Karpas-422 (cell line): ENCODE data around the gene PPP5C. TPM values are rescaled to one million over a fixed set of nuclear protein-coding genes. Genes with fewer than 3 reads are reported as not detected.

ENCODE experiments used
- DNase-seq: peaks from one replicate; pipeline ENCODE4 v3.0.0-alpha.2; 2015
- H2AFZ ChIP-seq: fragments of 200-600 bp; sonication (generic); 2 replicates; pipeline ENCODE4 v1.6.1; 2014; ENCODE audit warnings: antibody characterized with exemption, low read length, mixed read lengths
- H3K27ac ChIP-seq: fragments of 200-600 bp; sonication (generic); 2 replicates; pipeline ENCODE4 v1.5.1; 2014; ENCODE audit warnings: mild to moderate bottlenecking, low read length, moderate library complexity
- H3K27me3 ChIP-seq: fragments of 200-600 bp; sonication (generic); 2 replicates; pipeline ENCODE4 v1.6.1; 2014; ENCODE audit warnings: low read length, mixed read lengths
- H3K36me3 ChIP-seq: fragments of 200-600 bp; sonication (generic); 2 replicates; pipeline ENCODE4 v1.6.1; 2014; ENCODE audit warnings: low read length, mixed read lengths; ENCODE audit not compliant: insufficient read depth
- H3K4me1 ChIP-seq: fragments of 200-600 bp; sonication (generic); 2 replicates; pipeline ENCODE4 v1.6.1; 2014; ENCODE audit warnings: mild to moderate bottlenecking, low read length, mixed read lengths
- H3K4me2 ChIP-seq: fragments of 200-600 bp; sonication (generic); 2 replicates; pipeline ENCODE4 v1.6.1; 2014; ENCODE audit warnings: low read length, low read depth, mild to moderate bottlenecking; ENCODE audit not compliant: poor library complexity, severe bottlenecking
- H3K4me3 ChIP-seq: fragments of 200-600 bp; sonication (generic); 2 replicates; pipeline ENCODE4 v1.5.1; 2014; ENCODE audit warnings: mild to moderate bottlenecking, antibody characterized with exemption, low read length, mixed read lengths
- H3K79me2 ChIP-seq: fragments of 200-600 bp; sonication (generic); 2 replicates; pipeline ENCODE4 v1.6.1; 2014; ENCODE audit warnings: mild to moderate bottlenecking, low read length, mixed read lengths
- H3K9ac ChIP-seq: fragments of 200-600 bp; sonication (generic); 2 replicates; pipeline ENCODE4 v1.6.0; 2014; ENCODE audit warnings: low read length
- H3K9me2 ChIP-seq: fragments of 200-600 bp; sonication (generic), shearing (Covaris generic); replicated peaks from 2 replicates; pipeline ENCODE4 v1.6.0; 2014; ENCODE audit warnings: mild to moderate bottlenecking, low read length, moderate library complexity; ENCODE audit not compliant: insufficient read depth
- H3K9me3 ChIP-seq: fragments of 300-700, 200-600 bp; sonication (generic); 2 replicates; pipeline ENCODE4 v1.6.1; 2014; ENCODE audit warnings: low read length, mixed read lengths
- H4K20me1 ChIP-seq: fragments of 200-600 bp; sonication (generic); 2 replicates; pipeline ENCODE4 v1.6.1; 2014; ENCODE audit warnings: mild to moderate bottlenecking, antibody characterized with exemption, low read length, low read depth; ENCODE audit not compliant: insufficient read depth
- total RNA-seq: library from RNA; depleted of rRNA; stranded (reverse); fragments of >200 nt; shearing (Covaris generic); gene quantifications from 2 replicates; pipeline ENCODE4 v1.2.3, GENCODE V29; 2014; ENCODE audit warnings: low replicate concordance

The PPP5C gene
- total RNA-seq, 1 experiment from 2014 or later, result 31.1 TPM

- Histone ChIP-seq H4K20me1 (no peaks in the 10 kb centered on the region), H3K36me3 (no peaks in the 10 kb centered on the region), H3K9me2 (no peaks in the 10 kb centered on the region), H3K4me2 (no peak overlapping the region), H2AFZ (no peak overlapping the region), H3K9me3 (no peaks in the 10 kb centered on the region), H3K4me1 (no peaks in the 10 kb centered on the region), H3K27ac (no peak overlapping the region), H3K27me3 (no peaks in the 10 kb centered on the region), H3K9ac (no peak overlapping the region), H3K4me3 (no peak overlapping the region), H3K79me2 (no peaks in the 10 kb centered on the region)
- DNase-seq, result no peak
These were observed 61.2 kb downstream of the PPP5C start for GRCh38 chr19:46407856-46408663.

- H3K4me1 ChIP-seq, result no peaks in the 10 kb centered on the region
- H4K20me1 ChIP-seq, result no peaks in the 10 kb centered on the region
- no peaks in the 10 kb centered on the region for H3K79me2 ChIP-seq
- H3K9me3 ChIP-seq, result no peaks in the 10 kb centered on the region
- H3K9me2 ChIP-seq, result no peaks in the 10 kb centered on the region
- H3K9ac ChIP-seq, result no peak overlapping the region
- H3K4me3 ChIP-seq, result no peak overlapping the region
- H2AFZ ChIP-seq, result no peak overlapping the region
- DNase-seq, result no peak
- H3K27me3 ChIP-seq, result no peaks in the 10 kb centered on the region
- H3K36me3 ChIP-seq, result no peaks in the 10 kb centered on the region
- H3K27ac ChIP-seq, result no peak overlapping the region
- no peak overlapping the region for H3K4me2 ChIP-seq
These were observed 61.8 kb downstream of the PPP5C start for GRCh38 chr19:46408664-46409039.

GRCh38 chr19:46409191-46409590, 62.3 kb downstream of the PPP5C start:
- Histone ChIP-seq H3K27me3 (no peaks in the 10 kb centered on the region), H3K4me2 (no peak overlapping the region), H4K20me1 (no peaks in the 10 kb centered on the region), H3K9ac (no peak overlapping the region), H3K79me2 (no peaks in the 10 kb centered on the region), H3K9me2 (no peaks in the 10 kb centered on the region), H3K4me3 (no peak overlapping the region), H2AFZ (no peak overlapping the region), H3K36me3 (no peaks in the 10 kb centered on the region), H3K4me1 (no peaks in the 10 kb centered on the region), H3K27ac (no peak overlapping the region), H3K9me3 (no peaks in the 10 kb centered on the region)
- DNase-seq, result no peak

- Histone ChIP-seq H3K4me3 (no peak overlapping the region), H3K9me3 (no peaks in the 10 kb centered on the region), H3K4me1 (no peaks in the 10 kb centered on the region), H3K9ac (no peak overlapping the region), H3K4me2 (no peak overlapping the region), H3K36me3 (no peaks in the 10 kb centered on the region), H3K9me2 (no peaks in the 10 kb centered on the region), H3K27ac (no peak overlapping the region), H3K27me3 (no peaks in the 10 kb centered on the region), H4K20me1 (no peaks in the 10 kb centered on the region), H3K79me2 (no peaks in the 10 kb centered on the region), H2AFZ (no peak overlapping the region)
- DNase-seq, result no peak
These were observed 63.6 kb downstream of the PPP5C start for GRCh38 chr19:46410205-46411087.

- Histone ChIP-seq H3K9me3 (no peaks in the 10 kb centered on the region), H3K4me1 (no peaks in the 10 kb centered on the region), H3K9me2 (no peaks in the 10 kb centered on the region), H3K79me2 (no peaks in the 10 kb centered on the region), H3K27me3 (no peaks in the 10 kb centered on the region), H3K27ac (no peak overlapping the region), H4K20me1 (no peaks in the 10 kb centered on the region), H2AFZ (no peak overlapping the region), H3K36me3 (no peaks in the 10 kb centered on the region), H3K4me2 (no peak overlapping the region), H3K4me3 (no peak overlapping the region), H3K9ac (no peak overlapping the region)
- no peak for DNase-seq
These were observed 64.4 kb downstream of the PPP5C start for GRCh38 chr19:46411088-46411924.

- no peak for DNase-seq
- H3K36me3 ChIP-seq, result no peaks in the 10 kb centered on the region
- no peaks in the 10 kb centered on the region for H3K27me3 ChIP-seq
- H3K9me3 ChIP-seq, result no peaks in the 10 kb centered on the region
- H3K4me2 ChIP-seq, result no peak overlapping the region
- H3K79me2 ChIP-seq, result no peaks in the 10 kb centered on the region
- H3K9ac ChIP-seq, result no peak overlapping the region
- H3K27ac ChIP-seq, result no peak overlapping the region
- no peaks in the 10 kb centered on the region for H3K4me1 ChIP-seq
- no peak overlapping the region for H3K4me3 ChIP-seq
- no peaks in the 10 kb centered on the region for H3K9me2 ChIP-seq
- H4K20me1 ChIP-seq, result no peaks in the 10 kb centered on the region
- H2AFZ ChIP-seq, result no peak overlapping the region
These were observed 65.2 kb downstream of the PPP5C start for GRCh38 chr19:46411925-46412649.

- H3K4me2 ChIP-seq, result no peak overlapping the region
- no peaks in the 10 kb centered on the region for H4K20me1 ChIP-seq
- no peak overlapping the region for H2AFZ ChIP-seq
- H3K9me2 ChIP-seq, result no peaks in the 10 kb centered on the region
- no peaks in the 10 kb centered on the region for H3K36me3 ChIP-seq
- H3K9ac ChIP-seq, result no peak overlapping the region
- H3K9me3 ChIP-seq, result no peaks in the 10 kb centered on the region
- no peak for DNase-seq
- no peaks in the 10 kb centered on the region for H3K79me2 ChIP-seq
- H3K27me3 ChIP-seq, result no peaks in the 10 kb centered on the region
- H3K27ac ChIP-seq, result no peak overlapping the region
- H3K4me1 ChIP-seq, result no peaks in the 10 kb centered on the region
- no peak overlapping the region for H3K4me3 ChIP-seq
These were observed 65.9 kb downstream of the PPP5C start for GRCh38 chr19:46412650-46413261.
